Keratinocyte (primary cell): ENCODE data around the gene WTAP. TPM values are rescaled to one million over a fixed set of nuclear protein-coding genes. Genes with fewer than 3 reads are reported as not detected.

ENCODE experiments used
- DNase-seq: peaks from one replicate; pipeline ENCODE4 v3.0.0-alpha.2; 2011; ENCODE audit warnings: low read depth, missing footprints, low spot score
- FAIRE-seq: peaks from 2 replicates; lab custom pipeline; 2011; peaks lifted over from hg19 to GRCh38; lab: Jason Lieb, UNC
- H2AFZ ChIP-seq: 2 replicates; pipeline ENCODE4 v1.6.0; 2012; ENCODE audit warnings: low read length, control low read depth, inconsistent platforms; ENCODE audit not compliant: control insufficient read depth
- H3K27ac ChIP-seq: 2 replicates; pipeline ENCODE4 v1.5.1; 2011; ENCODE audit warnings: low read length; ENCODE audit not compliant: control insufficient read depth, insufficient read depth
- H3K27me3 ChIP-seq: 3 replicates; pipeline ENCODE4 v1.6.0; 2011; ENCODE audit warnings: low read length; ENCODE audit not compliant: control insufficient read depth, insufficient read depth; ENCODE audit errors: extremely low read depth
- H3K36me3 ChIP-seq, 2 experiments: 2 replicates in 1 of 2; 3 replicates in 1 of 2; pipeline ENCODE4 v1.5.1; 2011; ENCODE audit warnings: low read length in 2 of 2, mild to moderate bottlenecking in 1 of 2; ENCODE audit not compliant: control insufficient read depth in 2 of 2, insufficient read depth in 2 of 2; ENCODE audit errors: extremely low read depth in 1 of 2
- H3K4me1 ChIP-seq: 3 replicates; pipeline ENCODE4 v1.5.1; 2011; ENCODE audit warnings: low read length; ENCODE audit not compliant: control insufficient read depth, insufficient read depth; ENCODE audit errors: extremely low read depth
- H3K4me2 ChIP-seq: 3 replicates; pipeline ENCODE4 v1.6.0; 2011; ENCODE audit warnings: low read depth, low read length; ENCODE audit not compliant: control insufficient read depth, insufficient read depth; ENCODE audit errors: extremely low read depth
- H3K4me3 ChIP-seq, 3 experiments: fragments of 200-600 bp in 1 of 3; sonication (generic) in 1 of 3; 2 replicates in 2 of 3; 3 replicates in 1 of 3; pipeline ENCODE4 v1.5.1; 2011 to 2016; ENCODE audit warnings: low read length in 3 of 3, mild to moderate bottlenecking in 3 of 3, control low read depth in 2 of 3, inconsistent platforms in 1 of 3, low read depth in 1 of 3, mixed read lengths in 1 of 3, mixed run types in 1 of 3, moderate library complexity in 1 of 3; ENCODE audit not compliant: control insufficient read depth in 2 of 3, insufficient read depth in 2 of 3; ENCODE audit errors: extremely low read depth in 1 of 3
- H3K79me2 ChIP-seq: 2 replicates; pipeline ENCODE4 v1.6.0; 2012; ENCODE audit warnings: low read length; ENCODE audit not compliant: control insufficient read depth, insufficient read depth
- H3K9ac ChIP-seq: 3 replicates; pipeline ENCODE4 v1.6.0; 2011; ENCODE audit warnings: low read length; ENCODE audit not compliant: control insufficient read depth, insufficient read depth; ENCODE audit errors: extremely low read depth
- H3K9me1 ChIP-seq: 3 replicates; pipeline ENCODE4 v1.6.0; 2011; ENCODE audit warnings: low read length; ENCODE audit not compliant: control insufficient read depth, insufficient read depth; ENCODE audit errors: extremely low read depth
- H3K9me3 ChIP-seq: 2 replicates; pipeline ENCODE4 v1.5.1; 2012; ENCODE audit warnings: low read depth, low read length; ENCODE audit not compliant: control insufficient read depth
- H4K20me1 ChIP-seq: 3 replicates; pipeline ENCODE4 v1.6.0; 2011; ENCODE audit warnings: low read length; ENCODE audit not compliant: control insufficient read depth, insufficient read depth; ENCODE audit errors: extremely low read depth
- EZH2 ChIP-seq: IDR thresholded peaks from one replicate; pipeline ENCODE4 v1.6.1; 2012; ENCODE audit warnings: inconsistent platforms, mild to moderate bottlenecking, low read length, moderate library complexity
- dilution Hi-C: fragments of 300-500 bp; cut with MboI; formaldehyde crosslinking; loops from one replicate; pipeline ENCODE4 v1.7.0; 2020; ENCODE audit warnings: low sequenced_read_pairs; ENCODE audit not compliant: extremely low pct_ligation_motif_present
- polyA plus RNA-seq, 5 experiments: library from polyadenylated mRNA; depleted of rRNA in 3 of 5; stranded (reverse) in 3 of 5; stranded (forward) in 1 of 5; unstranded in 1 of 5; fragments of >200 nt; gene quantifications; 1 replicate in 1 of 5; 2 replicates in 3 of 5; 3 replicates in 1 of 5; pipeline versions ENCODE4 v1.2.1 to v1.2.3, GENCODE V29; 2011 to 2012; ENCODE audit warnings: missing spikeins in 2 of 5, low read depth in 1 of 5, low replicate concordance in 1 of 5
- TF ChIP-seq, protein P1 (sequence below), 3 experiments: IDR thresholded peaks in 1 of 3; conservative IDR thresholded peaks in 1 of 3; optimal IDR thresholded peaks in 1 of 3; 2 replicates in 2 of 3; 3 replicates in 1 of 3; pipeline versions ENCODE3 to v1.5.1; 2011; ENCODE audit warnings: low read length in 3 of 3, mild to moderate bottlenecking in 3 of 3, moderate library complexity in 2 of 3, control low read depth in 1 of 3, inconsistent platforms in 1 of 3; ENCODE audit not compliant: insufficient read depth in 2 of 3; ENCODE audit errors: extremely low read depth in 1 of 3

Gene WTAP
- polyA plus RNA-seq, 1 donor (not counting 4 experiments of a cell fraction or from before 2014, with no cell fraction given): 40.2 TPM

DNA sequence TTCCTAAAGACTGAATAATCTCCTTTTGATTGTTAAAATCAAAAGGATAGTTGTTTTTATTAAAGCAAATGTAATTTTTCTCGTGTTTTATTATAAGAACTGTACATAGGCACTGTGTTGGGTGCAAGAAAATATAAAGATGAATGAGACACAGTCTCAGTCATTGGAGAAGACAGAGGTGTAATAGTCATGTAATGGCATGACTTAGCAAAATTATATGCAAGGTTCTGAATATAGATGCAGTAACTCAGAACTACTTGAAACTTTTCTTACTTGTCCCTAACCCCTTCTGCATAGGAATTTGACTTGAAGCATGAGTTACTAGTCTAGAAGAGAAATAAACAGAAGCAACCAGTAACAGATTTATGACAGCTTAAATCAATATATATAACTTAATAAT lies 14.9 kb downstream of the WTAP start:
- Histone ChIP-seq H3K4me3 (no peak overlapping the region), H3K9me3 (no peaks in the 10 kb centered on the region), H3K27me3 (no peaks in the 10 kb centered on the region), H3K9me1 (no peaks in the 10 kb centered on the region), H3K27ac (no peak overlapping the region), H3K4me2 (no peak overlapping the region), H4K20me1 (no peaks in the 10 kb centered on the region), H3K4me1 (no peaks in the 10 kb centered on the region), H3K9ac (no peak overlapping the region), H3K79me2 (peaks cover 74% of the 10 kb centered on the region), H3K36me3 (peaks cover 22 to 29% of the 10 kb centered on the region in 2 experiments), H2AFZ (no peak overlapping the region)
- dilution Hi-C loops: no loop called here
- TF ChIP-seq, protein P1, sequence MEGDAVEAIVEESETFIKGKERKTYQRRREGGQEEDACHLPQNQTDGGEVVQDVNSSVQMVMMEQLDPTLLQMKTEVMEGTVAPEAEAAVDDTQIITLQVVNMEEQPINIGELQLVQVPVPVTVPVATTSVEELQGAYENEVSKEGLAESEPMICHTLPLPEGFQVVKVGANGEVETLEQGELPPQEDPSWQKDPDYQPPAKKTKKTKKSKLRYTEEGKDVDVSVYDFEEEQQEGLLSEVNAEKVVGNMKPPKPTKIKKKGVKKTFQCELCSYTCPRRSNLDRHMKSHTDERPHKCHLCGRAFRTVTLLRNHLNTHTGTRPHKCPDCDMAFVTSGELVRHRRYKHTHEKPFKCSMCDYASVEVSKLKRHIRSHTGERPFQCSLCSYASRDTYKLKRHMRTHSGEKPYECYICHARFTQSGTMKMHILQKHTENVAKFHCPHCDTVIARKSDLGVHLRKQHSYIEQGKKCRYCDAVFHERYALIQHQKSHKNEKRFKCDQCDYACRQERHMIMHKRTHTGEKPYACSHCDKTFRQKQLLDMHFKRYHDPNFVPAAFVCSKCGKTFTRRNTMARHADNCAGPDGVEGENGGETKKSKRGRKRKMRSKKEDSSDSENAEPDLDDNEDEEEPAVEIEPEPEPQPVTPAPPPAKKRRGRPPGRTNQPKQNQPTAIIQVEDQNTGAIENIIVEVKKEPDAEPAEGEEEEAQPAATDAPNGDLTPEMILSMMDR (optimal IDR thresholded peaks at IDR 0.05 in 1 of 3, IDR thresholded peaks at IDR 0.05 in 1 of 3, conservative IDR thresholded peaks at IDR 0.05 in 1 of 3; ENCODE audit: extremely low read depth in 1 of 3, insufficient read depth in 2 of 3, low read length in 3 of 3): no peak
- no peak for TF ChIP-seq EZH2
- FAIRE-seq (no peak), DNase-seq (no peak)

DNA sequence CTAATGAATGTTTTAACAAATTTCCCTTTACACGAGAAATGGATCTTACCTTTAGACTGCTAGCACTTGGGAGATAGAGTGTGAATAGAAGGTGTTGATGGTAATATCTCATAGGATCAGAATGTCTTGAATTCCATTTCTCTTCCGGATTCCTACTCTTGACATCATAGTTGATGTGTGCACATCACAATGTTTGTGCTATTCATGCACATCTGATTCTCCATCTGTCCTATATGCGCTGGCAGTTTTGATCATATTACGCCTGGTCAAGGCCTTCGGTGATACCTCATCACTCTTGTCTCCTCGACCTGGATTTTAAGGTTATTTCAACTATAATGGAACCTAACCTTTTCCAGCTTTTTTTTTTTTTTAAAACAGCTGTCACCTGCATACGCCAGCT lies 17.8 kb downstream of the WTAP start:
- Histone ChIP-seq H3K9ac (no peak overlapping the region), H3K36me3 (peaks cover 25 to 29% of the 10 kb centered on the region in 2 experiments), H3K4me3 (no peak overlapping the region), H4K20me1 (no peaks in the 10 kb centered on the region), H3K9me3 (no peaks in the 10 kb centered on the region), H3K27ac (no peak overlapping the region), H3K27me3 (no peaks in the 10 kb centered on the region), H3K4me1 (no peaks in the 10 kb centered on the region), H3K4me2 (no peak overlapping the region), H3K9me1 (no peaks in the 10 kb centered on the region), H3K79me2 (peaks cover 51% of the 10 kb centered on the region), H2AFZ (no peak overlapping the region)
- DNase-seq (no peak), FAIRE-seq (no peak)
- dilution Hi-C loops: no loop called here
- TF ChIP-seq EZH2: no peak
- TF ChIP-seq, protein P1 (optimal IDR thresholded peaks at IDR 0.05 in 1 of 3, IDR thresholded peaks at IDR 0.05 in 1 of 3, conservative IDR thresholded peaks at IDR 0.05 in 1 of 3; ENCODE audit: extremely low read depth in 1 of 3, insufficient read depth in 2 of 3, low read length in 3 of 3): no peak
